HG03565 (cell line): ENCODE data around the gene PRKCE.

Experiments
- ATAC-seq: cut with Tn5 transposase; IDR thresholded peaks from one replicate; pipeline ENCODE4 v1.9.1; 2021; ENCODE audit warnings: mild to moderate bottlenecking, moderate library complexity; ENCODE audit not compliant: unreplicated experiment

Gene PRKCE

GRCh38 chr2:46173030-46173429 lies 521.6 kb downstream of the PRKCE start:
- no peak for ATAC-seq

- ATAC-seq = no peak
Measured at GRCh38 chr2:46173636-46174250, 522.3 kb downstream of the PRKCE start.

- ATAC-seq = no peak
Measured at GRCh38 chr2:46174345-46175170, 523.1 kb downstream of the PRKCE start.

GRCh38 chr2:46175419-46175818 lies 523.9 kb downstream of the PRKCE start:
- ATAC-seq = no peak

- no peak for ATAC-seq
Measured at GRCh38 chr2:46177461-46178089, 526.1 kb downstream of the PRKCE start.

- no peak for ATAC-seq
Measured at GRCh38 chr2:46179037-46179621, 527.7 kb downstream of the PRKCE start.

GRCh38 chr2:46180189-46180588 lies 528.7 kb downstream of the PRKCE start:
- no peak for ATAC-seq

GRCh38 chr2:46181306-46181705 lies 529.8 kb downstream of the PRKCE start:
- ATAC-seq = no peak

GRCh38 chr2:46181789-46182530 lies 530.5 kb downstream of the PRKCE start:
- no peak for ATAC-seq

GRCh38 chr2:46183426-46183825 lies 532.0 kb downstream of the PRKCE start:
- no peak for ATAC-seq

- no peak for ATAC-seq
Measured at GRCh38 chr2:46184794-46185583, 533.5 kb downstream of the PRKCE start.

- ATAC-seq = peak; percentile 78
Measured at GRCh38 chr2:46187112-46187618, 535.7 kb downstream of the PRKCE start.

GRCh38 chr2:46188041-46188716 lies 536.7 kb downstream of the PRKCE start:
- ATAC-seq = no peak

- no peak for ATAC-seq
Measured at GRCh38 chr2:46193356-46193755, 541.9 kb downstream of the PRKCE start.

GRCh38 chr2:46193855-46194254 lies 542.4 kb downstream of the PRKCE start:
- ATAC-seq = no peak

- no peak for ATAC-seq
Measured at GRCh38 chr2:46194856-46195255, 543.4 kb downstream of the PRKCE start.

- no peak for ATAC-seq
Measured at GRCh38 chr2:46195819-46196218, 544.3 kb downstream of the PRKCE start.

- ATAC-seq = no peak
Measured at GRCh38 chr2:46196871-46197462, 545.5 kb downstream of the PRKCE start.

GRCh38 chr2:46197672-46198071 lies 546.2 kb downstream of the PRKCE start:
- ATAC-seq = no peak
